Mucosa of stomach (tissue), 1 donor: Measurements from ENCODE around the gene SDF2L1.
"Not testable (repeated sequence)": the region's sequence is repeated elsewhere in the genome, so short reads cannot be mapped to it uniquely, and the experiment has no call there.

ENCODE experiments used
- H3K27me3 ChIP-seq: one replicate; pipeline ENCODE4 v1.7.0; 2013; ENCODE audit warnings: mild to moderate bottlenecking, low read length; ENCODE audit not compliant: control insufficient read depth, insufficient read depth
- H3K36me3 ChIP-seq: one replicate; pipeline ENCODE4 v1.7.0; 2013; ENCODE audit warnings: low read length; ENCODE audit not compliant: control insufficient read depth, insufficient read depth
- H3K4me1 ChIP-seq: one replicate; pipeline ENCODE4 v1.7.0; 2013; ENCODE audit warnings: mild to moderate bottlenecking, low read length; ENCODE audit not compliant: control insufficient read depth, insufficient read depth
- H3K4me3 ChIP-seq: one replicate; pipeline ENCODE4 v1.7.0; 2013; ENCODE audit warnings: low read length
- H3K9ac ChIP-seq: one replicate; pipeline ENCODE4 v1.7.0; 2013; ENCODE audit warnings: mild to moderate bottlenecking, low read length, moderate library complexity
- H3K9me3 ChIP-seq: one replicate; pipeline ENCODE4 v1.7.0; 2013; ENCODE audit warnings: mild to moderate bottlenecking, low read length, moderate library complexity; ENCODE audit not compliant: control insufficient read depth
- donor health status: Pancreatic carcinoma.

The SDF2L1 gene

DNA sequence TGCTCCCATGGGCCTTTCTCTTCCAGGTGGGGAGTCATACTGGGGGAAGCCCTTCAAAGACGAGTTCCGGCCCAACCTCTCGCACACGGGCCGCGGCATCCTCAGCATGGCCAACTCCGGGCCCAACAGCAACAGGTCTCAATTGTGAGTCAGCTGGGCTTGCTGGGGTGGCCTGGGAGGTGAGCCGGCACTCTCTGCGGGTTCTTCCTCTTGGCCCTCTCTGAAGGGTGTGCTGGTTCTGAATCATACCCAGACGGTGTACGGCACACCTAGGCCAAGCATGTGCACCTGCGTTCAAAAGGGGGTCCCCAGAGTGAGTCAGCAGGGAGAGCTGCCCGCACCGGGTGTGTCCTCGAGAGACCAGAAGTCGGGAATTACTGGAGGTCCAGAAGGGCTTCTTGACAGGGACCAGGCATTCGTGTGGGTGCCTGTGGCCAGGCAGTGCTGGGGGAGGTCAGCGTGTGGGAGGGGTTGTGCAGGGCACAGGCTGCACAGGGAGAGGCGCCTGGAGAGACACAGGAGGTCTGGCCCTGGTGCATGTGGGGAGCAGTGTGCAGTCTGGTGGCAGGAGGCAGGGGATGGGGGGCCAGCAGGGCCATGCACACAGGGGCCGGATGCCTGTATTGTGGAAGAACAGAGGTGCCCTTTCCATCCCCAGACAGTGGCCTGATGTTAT, 46.7 kb downstream of the SDF2L1 start:
- Histone ChIP-seq H3K27me3 (no peaks in the 10 kb centered on the region), H3K36me3 (peaks cover under 1% of the 10 kb centered on the region), H3K4me1 (no peaks in the 10 kb centered on the region), H3K9me3 (no peaks in the 10 kb centered on the region), H3K4me3 (no peak overlapping the region), H3K9ac (no peak overlapping the region)

DNA sequence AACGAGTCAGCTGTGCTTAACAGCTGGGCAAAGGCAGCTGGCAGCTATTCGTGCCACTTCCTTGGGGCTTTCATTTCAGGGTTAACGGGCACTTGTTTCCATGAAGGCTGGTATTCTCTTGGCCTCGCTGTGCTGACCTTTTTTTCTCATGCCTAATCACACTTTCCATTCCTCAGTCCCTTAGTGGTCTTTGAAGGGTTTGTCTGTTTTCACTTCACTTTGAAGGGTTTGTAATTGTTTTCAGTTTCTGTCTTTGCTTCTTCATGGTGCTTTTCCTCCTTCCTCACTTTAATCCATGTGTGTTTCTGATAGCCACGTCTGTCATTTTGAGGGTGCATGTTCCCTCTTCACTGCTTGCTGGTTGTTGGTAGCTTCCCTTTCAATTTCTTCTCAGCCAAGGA, 48.3 kb downstream of the SDF2L1 start:
- Histone ChIP-seq H3K9me3 (no peaks in the 10 kb centered on the region), H3K4me1 (no peaks in the 10 kb centered on the region), H3K4me3 (no peak overlapping the region), H3K36me3 (peaks cover 11% of the 10 kb centered on the region), H3K9ac (no peak overlapping the region), H3K27me3 (no peaks in the 10 kb centered on the region)

- Histone ChIP-seq H3K4me3 (no peak overlapping the region), H3K36me3 (peaks cover 11% of the 10 kb centered on the region), H3K27me3 (no peaks in the 10 kb centered on the region), H3K4me1 (no peaks in the 10 kb centered on the region), H3K9ac (no peak overlapping the region), H3K9me3 (no peaks in the 10 kb centered on the region)
These were observed 49.7 kb downstream of the SDF2L1 start for GRCh38 chr22:21691816-21692215.

GRCh38 chr22:21692856-21693255, 50.8 kb downstream of the SDF2L1 start:
- H3K4me1 ChIP-seq, H3K9me3 ChIP-seq, H3K4me3 ChIP-seq, H3K9ac ChIP-seq, H3K27me3 ChIP-seq: not testable (repeated sequence)
- H3K36me3 ChIP-seq, result peaks cover 14% of the 10 kb centered on the region

- H3K4me1 ChIP-seq, result no peaks in the 10 kb centered on the region
- peaks cover 14% of the 10 kb centered on the region for H3K36me3 ChIP-seq
- no peaks in the 10 kb centered on the region for H3K9me3 ChIP-seq
- H3K4me3 ChIP-seq, result no peak overlapping the region
- H3K27me3 ChIP-seq, result no peaks in the 10 kb centered on the region
- H3K9ac ChIP-seq, result no peak overlapping the region
These were observed 51.4 kb downstream of the SDF2L1 start for GRCh38 chr22:21693333-21693998.
